B cell (primary cell): ENCODE data around the gene CDHR2. TPM values are rescaled to one million over a fixed set of nuclear protein-coding genes. Genes with fewer than 3 reads are reported as not detected.

Source experiments
- ATAC-seq: fragments of 200-7000 bp; cut with Tn5 transposase; one replicate; pipeline ENCODE4 v1.10.0; 2021; ENCODE audit warnings: low read depth, mild to moderate bottlenecking, moderate number of reproducible peaks, moderate library complexity
- CTCF ChIA-PET: fragments of 350-600 bp; sonication (Branson Sonifier 250); formaldehyde crosslinking; loops from one replicate; lab custom pipeline; 2021; ENCODE audit warnings: antibody characterized with exemption, inconsistent platforms; lab: Charles Lee
- POLR2A ChIA-PET: fragments of 350-600 bp; sonication (Branson Sonifier 250); formaldehyde crosslinking; loops from one replicate; lab custom pipeline; 2021; ENCODE audit warnings: antibody characterized with exemption; lab: Charles Lee
- DNase-seq: peaks from one replicate; pipeline ENCODE4 v3.0.0; 2013
- H2AFZ ChIP-seq: 2 replicates; pipeline ENCODE4 v1.6.1; 2012; ENCODE audit warnings: mild to moderate bottlenecking, low read depth, low read length; ENCODE audit not compliant: insufficient read depth, poor library complexity, severe bottlenecking
- H3K27ac ChIP-seq, 2 donors: 1 replicate in 1 of 2; 2 replicates in 1 of 2; pipeline ENCODE4 v1.5.1; 2012 to 2013; ENCODE audit warnings: low read length in 2 of 2, mild to moderate bottlenecking in 2 of 2, moderate library complexity in 1 of 2
- H3K27me3 ChIP-seq, 4 experiments: fragments of 200-600 bp in 1 of 4; sonication (generic) in 1 of 4; replicated peaks in 1 of 4; 1 replicate in 2 of 4; 2 replicates in 2 of 4; pipeline versions ENCODE4 v1.6.1 to v1.7.0; 2013 to 2016; ENCODE audit warnings: low read length in 3 of 4, mild to moderate bottlenecking in 2 of 4, mixed read lengths in 1 of 4, moderate library complexity in 1 of 4; ENCODE audit not compliant: insufficient read depth in 4 of 4, control insufficient read depth in 3 of 4; ENCODE audit errors: control extremely low read depth in 1 of 4
- H3K36me3 ChIP-seq, 2 experiments: replicated peaks in 1 of 2; 1 replicate in 1 of 2; 2 replicates in 1 of 2; pipeline versions ENCODE4 v1.6.1 to v1.7.1; 2013; ENCODE audit warnings: low read length in 1 of 2; ENCODE audit not compliant: insufficient read depth in 2 of 2, control insufficient read depth in 1 of 2; ENCODE audit errors: control extremely low read depth in 1 of 2, extremely low read depth in 1 of 2
- H3K4me1 ChIP-seq, 2 donors: fragments of 200-600 bp in 1 of 2; sonication (generic) in 1 of 2; 1 replicate in 1 of 2; 2 replicates in 1 of 2; pipeline versions ENCODE4 v1.5.1 to v1.6.1; 2013 to 2017; ENCODE audit warnings: low read length in 2 of 2; ENCODE audit not compliant: control insufficient read depth in 2 of 2, insufficient read depth in 2 of 2
- H3K4me2 ChIP-seq: replicated peaks from 2 replicates; pipeline ENCODE3; 2012; ENCODE audit warnings: mild to moderate bottlenecking, low read depth, low read length; ENCODE audit not compliant: poor library complexity, severe bottlenecking
- H3K4me3 ChIP-seq, 5 experiments: fragments of 200-600 bp in 1 of 5; sonication (generic) in 1 of 5; 1 replicate in 3 of 5; 2 replicates in 2 of 5; pipeline versions ENCODE4 v1.5.1 to v1.7.0; 2011 to 2016; ENCODE audit warnings: low read length in 4 of 5, mild to moderate bottlenecking in 4 of 5, low read depth in 2 of 5, control low read depth in 1 of 5, moderate library complexity in 1 of 5; ENCODE audit not compliant: insufficient read depth in 1 of 5; ENCODE audit errors: control extremely low read depth in 1 of 5, extremely low read depth in 1 of 5
- H3K79me2 ChIP-seq: fragments of 200-600 bp; sonication (generic); one replicate; pipeline ENCODE4 v1.6.0; 2016; ENCODE audit warnings: low read length; ENCODE audit not compliant: control insufficient read depth, insufficient read depth
- H3K9ac ChIP-seq: fragments of 200-600 bp; sonication (generic); 2 replicates; pipeline ENCODE4 v1.6.1; 2017; ENCODE audit warnings: mild to moderate bottlenecking, low read length, moderate library complexity
- H3K9me3 ChIP-seq, 3 donors: one replicate each; pipeline versions ENCODE4 v1.6.1 to v1.7.1; 2013; ENCODE audit warnings: low read length in 2 of 3; ENCODE audit not compliant: control insufficient read depth in 2 of 3, insufficient read depth in 1 of 3; ENCODE audit errors: control extremely low read depth in 1 of 3
- H4K20me1 ChIP-seq: 2 replicates; pipeline ENCODE4 v1.6.0; 2012; ENCODE audit warnings: mild to moderate bottlenecking, low read length; ENCODE audit not compliant: insufficient read depth, control insufficient read depth, poor library complexity, severe bottlenecking
- H3K27ac Mint-ChIP-seq: one replicate; pipeline ENCODE4 v1.8.0; 2021; ENCODE audit warnings: mixed read lengths
- H3K27me3 Mint-ChIP-seq: one replicate; pipeline ENCODE4 v1.8.0; 2021; ENCODE audit warnings: mixed read lengths
- H3K4me1 Mint-ChIP-seq: one replicate; pipeline ENCODE4 v1.8.0; 2021; ENCODE audit warnings: mixed read lengths
- H3K4me3 Mint-ChIP-seq: one replicate; pipeline ENCODE4 v1.8.0; 2021; ENCODE audit warnings: mixed read lengths
- H3K9me3 Mint-ChIP-seq: one replicate; pipeline ENCODE4 v1.8.0; 2022; ENCODE audit warnings: mixed read lengths; ENCODE audit not compliant: insufficient read depth
- CTCF ChIP-seq: fragments of 200-600 bp; IDR thresholded peaks from one replicate; pipeline ENCODE4 v1.8.0; 2022; ENCODE audit warnings: antibody characterized with exemption, mild to moderate bottlenecking
- EZH2 ChIP-seq: IDR thresholded peaks from 2 replicates; pipeline ENCODE4 v1.6.1; 2012; ENCODE audit warnings: borderline replicate concordance, low read depth, mild to moderate bottlenecking, moderate library complexity, low read length; ENCODE audit not compliant: insufficient read depth, poor library complexity, severe bottlenecking
- WGBS: methylation state at CpG from one replicate; pipeline ENCODE4 v1.1.5; 2013; ENCODE audit warnings: missing lambda C conversion rate; ENCODE audit not compliant: insufficient coverage; 5-methylcytosine and 5-hydroxymethylcytosine counted together
- intact Hi-C: fragments of 100-400 bp; cut with micrococcal nuclease; formaldehyde crosslinking; loops from one replicate; pipeline ENCODE4 v1.10.0; 2022
- polyA plus RNA-seq: library from polyadenylated mRNA; depleted of rRNA; stranded (reverse); fragments of >200 nt; gene quantifications from 2 replicates; pipeline ENCODE4 v1.2.3, GENCODE V29; 2012
- total RNA-seq, 2 donors: library from RNA; stranded (reverse); fragments of 120-200 nt in 1 of 2; gene quantifications; 1 replicate in 1 of 2; 2 replicates in 1 of 2; pipeline versions ENCODE4 v1.2.3 to v1.2.4, GENCODE V29; 2013 to 2022

Gene CDHR2
- total and polyA plus RNA-seq, 2 donors (not counting 1 experiment from before 2014, with no cell fraction given) = 0.25 to 1.7 TPM

DNA sequence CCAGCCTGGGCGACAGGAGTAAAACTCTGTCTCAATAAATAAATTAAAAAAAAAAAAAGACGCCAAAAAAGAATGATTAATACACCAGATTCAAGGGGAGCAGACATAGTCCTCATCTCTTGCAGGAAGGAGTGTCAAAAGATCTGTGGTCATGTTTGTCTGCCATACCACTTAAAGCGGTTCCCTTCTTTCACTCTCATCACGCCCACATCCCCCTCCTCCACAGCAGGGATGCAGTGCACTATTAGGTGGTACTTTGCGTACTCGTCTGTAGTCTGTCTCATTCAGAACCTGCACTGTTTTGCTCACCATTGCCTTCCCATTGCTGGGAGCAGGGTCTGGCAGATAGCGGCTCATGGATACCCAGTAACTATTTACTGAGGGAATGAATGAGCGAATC is 11.2 kb downstream of the CDHR2 start:
- Histone ChIP-seq H3K4me2 (no peak overlapping the region), H3K4me3 (no peak overlapping the region), H3K4me1 (no peaks in the 10 kb centered on the region), H3K36me3 (no peaks in the 10 kb centered on the region), H2AFZ (no peak overlapping the region), H3K9me3 (peaks cover 0 to 7% (median 0%) of the 10 kb centered on the region in 3 donors), H3K27ac (no peak overlapping the region), H4K20me1 (no peaks in the 10 kb centered on the region), H3K79me2 (no peaks in the 10 kb centered on the region), H3K9ac (no peak overlapping the region), H3K27me3 (peaks cover 0 to 4% (median 0%) of the 10 kb centered on the region in 4 experiments)
- DNase-seq (no peak), ATAC-seq (no peak)
- H3K9me3 Mint-ChIP-seq = no peaks in the 10 kb centered on the region
- H3K4me1 Mint-ChIP-seq = peaks cover 3% of the 10 kb centered on the region
- ChIA-PET CTCF (no interaction called here), POLR2A (no interaction called here)
- TF ChIP-seq EZH2 (no peak), CTCF (no peak)
- H3K27ac Mint-ChIP-seq = no peak overlapping the region
- intact Hi-C loops = no loop called here
- 81% methylated on average over 4 of the region's 8 CpGs for WGBS
- H3K27me3 Mint-ChIP-seq = peaks cover 22% of the 10 kb centered on the region
- no peak overlapping the region for H3K4me3 Mint-ChIP-seq

GRCh38 chr5:176561259-176561658 is 12.1 kb downstream of the CDHR2 start:
- H3K9me3 Mint-ChIP-seq = no peaks in the 10 kb centered on the region
- Histone ChIP-seq H3K79me2 (no peaks in the 10 kb centered on the region), H3K9me3 (peaks cover 0 to 8% (median 0%) of the 10 kb centered on the region in 3 donors), H2AFZ (no peak overlapping the region), H3K4me1 (no peaks in the 10 kb centered on the region), H3K4me2 (no peak overlapping the region), H3K27me3 (peaks cover 0 to 4% (median 0%) of the 10 kb centered on the region in 4 experiments), H3K4me3 (no peak overlapping the region), H3K27ac (no peak overlapping the region), H3K9ac (no peak overlapping the region), H4K20me1 (no peaks in the 10 kb centered on the region), H3K36me3 (no peaks in the 10 kb centered on the region)
- no peak overlapping the region for H3K27ac Mint-ChIP-seq
- intact Hi-C loops = no loop called here
- H3K27me3 Mint-ChIP-seq = peaks cover 23% of the 10 kb centered on the region
- TF ChIP-seq CTCF (no peak), EZH2 (no peak)
- DNase-seq = no peak
- H3K4me1 Mint-ChIP-seq = peaks cover 3% of the 10 kb centered on the region
- H3K4me3 Mint-ChIP-seq = no peak overlapping the region
- 100% methylated on average over 2 of the region's 3 CpGs for WGBS
- CTCF ChIA-PET = no interaction called here
- ATAC-seq = no peak
- POLR2A ChIA-PET = no interaction called here
